KOPT-K1 (cell line): Measurements from ENCODE around the gene FILIP1.
"Not testable (repeated sequence)": the region's sequence is repeated elsewhere in the genome, so short reads cannot be mapped to it uniquely, and the experiment has no call there.

ENCODE experiments used
- H3K27ac ChIP-seq: fragments of 200-600 bp; sonication (generic); 2 replicates; pipeline ENCODE4 v1.5.1; 2016; ENCODE audit warnings: antibody characterized with exemption, mild to moderate bottlenecking, low read depth, low read length; ENCODE audit not compliant: poor library complexity, severe bottlenecking
- H3K36me3 ChIP-seq: fragments of 200-600 bp; sonication (generic); 2 replicates; pipeline ENCODE4 v1.5.1; 2017; ENCODE audit warnings: antibody characterized with exemption, mild to moderate bottlenecking, low read length, moderate library complexity; ENCODE audit not compliant: insufficient read depth
- H3K9me3 ChIP-seq: fragments of 200-600 bp; sonication (generic); 2 replicates; pipeline ENCODE4 v1.5.1; 2017; ENCODE audit warnings: antibody characterized with exemption, low read length, mild to moderate bottlenecking; ENCODE audit not compliant: insufficient read depth, poor library complexity, severe bottlenecking

Gene FILIP1

GRCh38 chr6:75449630-75450206, 43.9 kb downstream of the FILIP1 start:
- no peaks in the 10 kb centered on the region for H3K9me3 ChIP-seq
- no peaks in the 10 kb centered on the region for H3K36me3 ChIP-seq
- H3K27ac ChIP-seq = no peak overlapping the region

GRCh38 chr6:75446241-75446880, 47.2 kb downstream of the FILIP1 start:
- Histone ChIP-seq H3K27ac (no peak overlapping the region), H3K9me3 (no peaks in the 10 kb centered on the region)

GRCh38 chr6:75445738-75446137, 47.9 kb downstream of the FILIP1 start:
- no peaks in the 10 kb centered on the region for H3K36me3 ChIP-seq
- H3K9me3 ChIP-seq = no peaks in the 10 kb centered on the region
- no peak overlapping the region for H3K27ac ChIP-seq

More at GRCh38 chr6:75446241-75446880, 47.2 kb downstream of the FILIP1 start:
- H3K36me3 ChIP-seq = no peaks in the 10 kb centered on the region

- no peak overlapping the region for H3K27ac ChIP-seq
- H3K36me3 ChIP-seq = no peaks in the 10 kb centered on the region
- no peaks in the 10 kb centered on the region for H3K9me3 ChIP-seq
These were observed 48.7 kb downstream of the FILIP1 start for GRCh38 chr6:75444899-75445298.

GRCh38 chr6:75441883-75442282, 51.7 kb downstream of the FILIP1 start:
- not testable (repeated sequence) for H3K36me3 ChIP-seq, H3K9me3 ChIP-seq, H3K27ac ChIP-seq

GRCh38 chr6:75441479-75441878, 52.1 kb downstream of the FILIP1 start:
- not testable (repeated sequence) for H3K9me3 ChIP-seq, H3K27ac ChIP-seq, H3K36me3 ChIP-seq

GRCh38 chr6:75438442-75439116, 55.0 kb downstream of the FILIP1 start:
- Histone ChIP-seq H3K27ac (no peak overlapping the region), H3K36me3 (no peaks in the 10 kb centered on the region), H3K9me3 (no peaks in the 10 kb centered on the region)

- Histone ChIP-seq H3K9me3 (no peaks in the 10 kb centered on the region), H3K36me3 (no peaks in the 10 kb centered on the region), H3K27ac (no peak overlapping the region)
These were observed 55.6 kb downstream of the FILIP1 start for GRCh38 chr6:75438013-75438431.

GRCh38 chr6:75437421-75437891, 56.1 kb downstream of the FILIP1 start:
- H3K27ac ChIP-seq = no peak overlapping the region
- H3K36me3 ChIP-seq = no peaks in the 10 kb centered on the region
- no peaks in the 10 kb centered on the region for H3K9me3 ChIP-seq

GRCh38 chr6:75436869-75437268, 56.7 kb downstream of the FILIP1 start:
- H3K9me3 ChIP-seq = no peaks in the 10 kb centered on the region
- no peak overlapping the region for H3K27ac ChIP-seq
- no peaks in the 10 kb centered on the region for H3K36me3 ChIP-seq

- not testable (repeated sequence) for H3K36me3 ChIP-seq, H3K9me3 ChIP-seq, H3K27ac ChIP-seq
These were observed 60.8 kb downstream of the FILIP1 start for GRCh38 chr6:75432809-75433208.

GRCh38 chr6:75431379-75431778, 62.2 kb downstream of the FILIP1 start:
- no peaks in the 10 kb centered on the region for H3K36me3 ChIP-seq
- no peaks in the 10 kb centered on the region for H3K9me3 ChIP-seq
- no peak overlapping the region for H3K27ac ChIP-seq

- H3K27ac ChIP-seq = no peak overlapping the region
These were observed 62.8 kb downstream of the FILIP1 start for GRCh38 chr6:75430631-75431325.

GRCh38 chr6:75429061-75429703, 64.4 kb downstream of the FILIP1 start:
- Histone ChIP-seq H3K36me3 (no peaks in the 10 kb centered on the region), H3K27ac (no peak overlapping the region), H3K9me3 (no peaks in the 10 kb centered on the region)

More at GRCh38 chr6:75430631-75431325, 62.8 kb downstream of the FILIP1 start:
- Histone ChIP-seq H3K36me3 (no peaks in the 10 kb centered on the region), H3K9me3 (no peaks in the 10 kb centered on the region)

- no peaks in the 10 kb centered on the region for H3K36me3 ChIP-seq
- no peak overlapping the region for H3K27ac ChIP-seq
- no peaks in the 10 kb centered on the region for H3K9me3 ChIP-seq
These were observed 65.4 kb downstream of the FILIP1 start for GRCh38 chr6:75428204-75428603.
